HG03460 (cell line): ENCODE results near the gene MAB21L4.

Experiments used
- ATAC-seq: cut with Tn5 transposase; IDR thresholded peaks from one replicate; pipeline ENCODE4 v1.9.1; 2021; ENCODE audit not compliant: unreplicated experiment

MAB21L4 gene

DNA sequence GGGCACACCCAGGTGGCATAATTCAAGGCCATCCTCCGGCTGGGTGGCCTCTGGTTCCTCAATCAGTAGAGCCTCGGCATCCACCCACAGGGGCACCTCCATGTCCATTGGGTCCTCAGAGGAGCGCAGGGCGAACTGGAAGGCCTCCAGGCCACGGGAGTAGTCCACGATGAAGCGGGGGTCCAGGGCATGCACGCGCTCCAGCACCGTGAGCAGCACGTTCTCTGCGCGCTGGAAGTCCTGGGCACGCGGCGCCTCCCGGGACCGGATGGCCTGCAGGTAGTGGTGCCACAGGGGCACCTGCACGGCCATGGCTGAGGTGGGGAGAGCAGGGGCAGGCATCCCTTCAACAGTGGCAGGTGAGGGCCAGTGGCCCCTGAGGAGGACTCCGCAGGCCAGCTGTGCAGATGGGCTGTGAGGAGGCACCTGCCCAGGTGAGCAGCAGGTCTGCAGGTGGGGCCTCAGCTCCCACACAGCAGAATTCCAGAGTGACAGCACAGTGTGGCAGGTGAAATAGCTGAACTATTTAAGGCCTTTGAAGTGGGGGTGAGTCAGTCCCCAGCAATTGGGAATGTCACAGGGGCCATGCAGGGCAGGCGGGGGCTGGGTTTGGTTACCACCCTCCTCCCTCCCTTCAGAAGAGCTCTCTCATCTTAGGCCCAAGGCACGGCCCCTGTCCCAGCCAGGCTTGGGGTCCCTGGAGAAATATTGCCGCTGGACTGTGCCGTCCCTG, at the start of gene MAB21L4:
TSS of gene MAB21L4 (minus strand) at position 501 of the 733 bp plus-strand sequence. CDS start at position 342, 159 bp downstream.
- no peak for ATAC-seq

DNA sequence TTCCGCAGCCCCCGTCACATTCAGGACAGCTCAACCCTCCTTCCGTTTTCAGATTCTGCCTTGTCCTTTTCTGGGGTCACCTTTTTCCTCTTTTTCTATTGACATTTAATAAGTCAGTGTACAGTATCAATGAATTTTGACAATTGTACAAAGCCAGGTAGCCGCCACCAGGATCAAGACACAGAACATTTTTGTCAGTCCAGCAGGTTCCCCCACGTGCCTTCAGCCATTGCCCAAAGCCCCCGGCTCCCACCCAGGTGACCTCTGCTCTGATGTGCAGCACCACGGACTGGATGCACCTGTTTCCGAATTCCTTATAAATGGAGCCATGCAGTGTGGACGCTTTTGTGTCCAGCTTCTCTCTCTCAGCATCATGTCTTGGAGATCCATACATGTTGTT, 40.1 kb upstream of the MAB21L4 start:
- ATAC-seq = no peak

DNA sequence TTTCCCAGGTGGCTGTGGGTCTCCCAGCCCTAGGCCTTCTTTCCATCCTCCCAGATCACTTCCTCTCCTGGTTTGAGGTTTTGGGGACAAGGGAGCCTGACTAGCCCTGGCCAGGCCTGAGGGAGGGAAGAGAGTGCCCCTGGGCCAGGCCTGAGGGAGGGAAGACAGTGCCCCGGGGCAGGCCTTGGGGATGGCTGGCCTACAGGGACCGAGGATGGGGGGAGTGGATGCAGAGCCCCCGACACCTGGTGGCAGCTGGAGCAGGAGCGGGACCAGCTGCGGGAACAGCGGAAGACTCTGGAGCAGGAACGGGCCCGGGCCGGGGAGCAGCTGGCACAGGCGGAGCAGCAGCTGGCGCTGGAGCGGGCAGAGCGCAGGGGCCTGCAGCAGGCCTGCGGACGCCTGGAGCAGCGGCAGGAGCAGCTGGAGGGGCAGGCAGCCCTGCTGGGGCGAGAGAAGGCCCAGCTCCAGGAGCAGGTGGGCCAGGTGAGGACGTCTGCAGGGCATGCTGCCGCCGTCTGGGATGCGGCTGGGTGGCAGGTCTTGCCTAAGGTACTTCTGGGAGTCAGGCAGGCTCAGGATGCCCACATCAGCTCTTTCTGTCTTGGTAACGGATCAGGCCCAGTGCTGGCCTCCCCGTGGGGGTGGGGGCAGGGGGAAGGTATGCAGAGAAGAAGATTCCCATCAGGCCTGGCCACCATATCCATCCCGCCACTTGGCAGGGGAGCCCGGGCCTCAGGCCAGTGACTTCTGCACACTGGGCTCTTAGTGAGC, 39.3 kb upstream of the MAB21L4 start:
- ATAC-seq = no peak

DNA sequence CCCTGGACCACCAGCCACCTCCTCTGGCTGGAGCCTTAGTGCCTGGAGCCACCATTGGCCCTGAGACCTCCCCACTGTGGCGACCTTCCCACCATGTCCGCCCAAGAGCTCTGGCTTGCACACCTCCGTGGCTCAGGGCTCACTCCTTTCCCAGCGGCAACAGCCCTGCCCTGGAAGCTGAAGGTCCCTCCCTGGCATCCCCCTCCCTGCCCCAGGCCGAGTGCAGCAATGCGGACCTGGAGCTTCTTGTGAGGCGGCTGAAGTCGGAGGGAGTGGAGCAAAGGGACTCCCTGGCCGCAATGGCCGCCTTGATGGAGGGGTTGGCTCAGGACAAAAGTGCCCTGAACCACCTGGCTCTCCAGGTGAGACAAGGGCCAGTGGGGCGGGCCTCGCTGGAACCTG, 38.7 kb upstream of the MAB21L4 start:
- no peak for ATAC-seq

DNA sequence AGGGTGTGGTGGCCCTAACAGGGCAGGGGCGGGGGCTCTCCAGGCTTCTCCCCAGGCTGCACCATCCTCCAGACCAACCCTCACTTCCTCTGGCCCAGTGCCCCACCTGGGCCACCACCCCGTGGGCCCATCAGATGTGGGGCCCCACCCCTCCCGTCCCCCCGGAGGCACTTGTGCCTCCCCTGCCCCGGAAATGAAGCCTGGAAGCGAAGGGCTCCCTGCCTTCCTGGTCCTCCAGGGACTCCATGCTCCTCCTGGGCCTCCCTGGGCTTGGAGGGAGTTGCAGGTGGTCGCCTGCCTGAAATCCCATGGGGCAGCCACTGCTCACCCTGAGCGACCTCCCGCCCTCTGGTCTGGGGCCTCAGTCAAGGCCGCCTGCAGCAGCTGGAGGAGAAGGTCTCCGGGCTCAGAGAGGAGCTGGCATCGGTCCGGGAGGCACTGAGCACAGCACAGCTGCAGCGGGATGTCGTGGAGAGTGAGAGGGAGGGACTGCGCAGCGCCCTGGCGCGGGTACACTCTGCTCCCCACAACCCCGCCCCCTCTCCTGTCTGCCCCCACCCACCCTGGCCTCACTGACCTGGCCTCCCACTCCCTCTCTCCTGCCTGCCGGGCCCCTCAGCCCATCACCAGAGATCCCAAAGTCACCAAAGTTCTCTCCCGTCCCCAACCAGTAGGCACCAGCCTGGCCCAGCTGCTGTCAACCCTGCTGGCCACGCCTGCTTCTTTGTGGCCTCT, 38.2 kb upstream of the MAB21L4 start:
- ATAC-seq = no peak

DNA sequence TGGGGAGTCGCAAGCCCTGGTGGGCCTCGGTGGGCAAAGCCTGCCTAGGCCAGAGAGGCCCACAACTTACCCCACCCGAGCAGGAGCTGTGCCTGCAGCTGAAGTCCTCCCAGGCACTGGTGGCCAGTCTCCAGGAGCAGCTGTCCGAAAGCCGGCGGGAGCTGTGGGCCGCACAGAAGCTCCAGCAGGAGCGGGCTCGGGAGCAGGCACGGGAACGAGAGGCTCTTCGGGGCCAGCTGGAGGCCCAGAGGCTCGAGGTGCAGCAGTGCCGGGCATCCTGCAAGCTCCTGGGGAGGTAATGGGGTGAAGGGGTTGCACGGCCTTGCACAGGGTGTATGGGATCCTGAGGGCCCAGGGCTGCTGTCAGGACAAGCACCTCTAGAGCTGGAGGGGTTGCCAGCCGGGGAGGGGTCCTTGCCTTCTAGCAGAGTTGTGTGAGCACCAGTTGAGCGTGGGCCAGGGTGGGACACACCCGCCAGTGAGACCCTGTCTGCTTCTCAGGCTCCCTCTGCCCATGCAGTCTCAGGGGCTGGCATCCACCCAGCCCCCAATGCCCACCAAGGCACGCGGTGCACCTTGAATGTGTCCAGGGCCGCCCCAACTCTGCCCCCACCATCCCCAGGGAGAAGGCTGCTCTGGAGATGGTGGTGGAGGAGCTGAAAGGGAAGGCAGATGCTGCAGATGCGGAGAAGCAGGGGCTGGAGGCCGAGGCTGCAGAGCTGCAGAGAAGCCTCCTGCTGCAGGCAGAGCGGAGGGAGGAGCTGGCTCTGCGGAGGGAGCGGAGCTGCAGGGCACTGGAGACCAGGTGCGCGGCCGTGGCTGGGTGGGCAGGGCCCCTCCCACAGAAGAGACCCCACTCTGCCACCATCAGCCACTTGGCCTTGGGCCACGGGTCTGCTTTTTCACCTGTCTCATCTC, 37.4 kb upstream of the MAB21L4 start:
- ATAC-seq = no peak

DNA sequence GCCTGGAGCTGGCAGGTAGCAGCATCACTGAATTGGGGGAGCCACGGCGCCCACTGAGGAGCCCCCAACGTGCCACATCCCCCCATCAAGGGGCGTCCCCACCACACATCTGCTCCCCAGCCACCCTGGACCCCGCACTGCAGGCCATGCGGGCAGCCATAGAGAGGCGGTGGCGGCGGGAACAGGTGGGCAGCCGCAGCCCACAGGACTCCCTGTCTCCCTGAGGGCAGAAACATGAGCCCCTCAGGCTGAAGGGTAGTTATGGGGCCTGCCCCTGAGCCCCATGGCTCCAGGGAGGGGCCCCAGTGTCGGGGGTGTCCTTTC, 36.7 kb upstream of the MAB21L4 start:
- ATAC-seq = no peak

GRCh38 chr2:240932001-240932723, 36.2 kb upstream of the MAB21L4 start:
- ATAC-seq = no peak

DNA sequence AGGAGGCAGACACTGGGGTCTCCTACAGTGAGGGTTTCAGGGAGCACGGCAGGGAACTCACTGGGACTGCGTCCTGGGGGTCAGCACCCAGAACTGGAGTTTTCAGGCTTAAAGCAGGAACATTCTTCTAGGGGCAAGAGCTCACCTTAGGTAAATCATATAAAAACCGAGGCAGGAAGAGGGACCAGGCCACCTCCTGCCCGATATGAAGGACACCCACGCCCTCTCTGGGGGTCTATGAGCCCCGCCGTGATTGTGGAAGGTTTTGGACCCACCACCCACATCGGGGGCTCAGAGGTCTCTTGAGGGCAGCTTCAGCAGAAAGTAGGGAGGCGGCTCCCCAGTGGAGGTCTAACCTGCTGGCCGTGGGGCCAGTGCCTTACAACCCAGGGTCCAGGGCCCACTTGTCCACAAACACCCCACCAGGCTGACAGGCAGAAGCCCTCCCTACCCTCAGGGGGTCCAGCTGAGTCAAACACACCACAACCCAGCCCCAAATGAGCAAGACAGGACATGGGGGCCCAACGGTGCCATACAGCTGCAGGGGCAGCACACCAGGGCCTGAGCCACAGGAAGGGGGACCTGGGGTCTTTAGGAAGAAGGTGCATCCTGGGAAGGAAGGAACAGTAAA, 35.5 kb upstream of the MAB21L4 start:
- ATAC-seq = no peak

- no peak for ATAC-seq
Observed at GRCh38 chr2:240930631-240931318, 34.8 kb upstream of the MAB21L4 start.

DNA sequence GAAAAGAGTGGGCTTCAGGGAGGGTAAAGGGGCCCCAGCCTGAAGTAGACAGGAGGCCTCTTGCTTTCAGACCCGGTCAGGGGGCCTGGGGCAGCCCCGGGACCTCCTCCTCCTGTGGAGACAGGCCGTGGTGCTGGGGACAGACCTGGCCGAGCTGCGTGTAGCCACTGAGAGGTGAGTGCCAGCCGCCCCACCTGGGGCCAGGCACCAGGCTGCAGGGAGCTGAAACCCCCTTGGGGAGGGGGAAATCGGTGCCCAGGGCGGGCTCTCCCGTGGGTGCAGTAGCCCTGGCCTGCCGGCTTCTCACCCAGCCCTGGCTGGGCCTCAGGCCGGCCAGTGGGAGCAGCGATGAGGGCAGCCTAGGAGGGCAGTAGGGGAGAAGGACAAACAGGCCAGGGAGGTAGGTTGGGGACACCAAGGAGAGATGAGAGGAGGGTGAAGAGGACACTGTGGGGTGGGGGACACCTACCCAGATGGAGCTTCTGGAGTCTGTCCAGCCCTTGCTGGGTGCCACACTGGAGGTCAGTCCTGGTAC, 34.2 kb upstream of the MAB21L4 start:
- no peak for ATAC-seq

DNA sequence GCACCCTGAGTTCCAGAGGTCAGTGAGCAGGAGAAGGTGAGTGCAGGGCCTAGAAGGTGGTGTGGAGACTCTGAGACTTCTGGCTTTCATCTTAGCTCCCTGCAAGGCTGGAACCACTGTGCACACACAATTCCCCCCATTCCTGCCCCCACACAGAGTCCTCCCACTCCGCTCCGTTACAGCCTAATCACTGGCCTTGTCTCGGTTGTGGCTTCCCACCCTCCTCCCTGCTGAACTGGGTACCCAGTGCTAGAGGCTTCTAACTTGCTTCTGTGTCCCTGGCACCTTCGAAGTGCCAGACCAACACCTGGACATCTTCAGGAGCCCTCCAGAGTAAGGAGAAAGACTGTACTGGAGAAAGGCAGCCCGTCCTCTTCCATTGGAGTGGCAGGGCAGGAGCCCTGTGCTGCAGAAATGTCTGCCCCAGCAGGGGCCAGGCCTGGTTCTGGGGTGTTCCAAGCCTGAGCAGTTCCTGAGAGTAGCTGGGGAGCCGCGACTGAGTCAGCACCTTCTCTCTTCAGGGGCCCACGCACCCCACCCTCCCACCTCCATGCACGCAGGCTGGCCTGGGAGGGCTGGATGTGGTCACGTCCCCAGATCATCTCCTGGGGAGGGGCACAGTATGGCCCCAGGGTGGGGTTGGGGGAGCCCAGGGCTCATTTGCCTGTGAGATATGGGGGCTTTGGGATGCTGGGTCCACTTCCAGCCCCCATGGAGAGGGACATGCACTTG, 33.6 kb upstream of the MAB21L4 start:
- ATAC-seq = no peak

GRCh38 chr2:240928476-240929363, 32.8 kb upstream of the MAB21L4 start:
- ATAC-seq = no peak

GRCh38 chr2:240927390-240927781, 31.4 kb upstream of the MAB21L4 start:
- no peak for ATAC-seq

- ATAC-seq = no peak
Observed at GRCh38 chr2:240926516-240927389, 30.8 kb upstream of the MAB21L4 start.
